H1 (cell line): ENCODE measurements around the gene PI4KA. TPM values are rescaled to one million over a fixed set of nuclear protein-coding genes. Genes with fewer than 3 reads are reported as not detected.

Source experiments
- CTCF ChIA-PET: fragments of 300-600 bp; sonication (Branson Sonifier 250); formaldehyde crosslinking; loops from one replicate; lab custom pipeline; 2021; ENCODE audit not compliant: partially characterized antibody; lab: Charles Lee
- POLR2A ChIA-PET: fragments of 300-600 bp; sonication (Branson Sonifier 250); formaldehyde crosslinking; loops from one replicate; lab custom pipeline; 2021; ENCODE audit warnings: inconsistent platforms; ENCODE audit not compliant: partially characterized antibody; lab: Charles Lee
- DNase-seq, 2 experiments: peaks; one replicate each; pipeline versions ENCODE4 v3.0.0 to v3.0.0-alpha.2; 2010 to 2022; ENCODE audit warnings: low spot score in 2 of 2, low read depth in 1 of 2, mixed read lengths in 1 of 2
- FAIRE-seq: peaks from 2 replicates; lab custom pipeline; 2011; peaks lifted over from hg19 to GRCh38; lab: Jason Lieb, UNC
- H2AFZ ChIP-seq: 2 replicates; pipeline ENCODE4 v1.8.1; 2012; ENCODE audit warnings: low read length, inconsistent platforms
- H2AK5ac ChIP-seq: 2 replicates; pipeline ENCODE4 v1.6.1; 2013; ENCODE audit warnings: low read depth, low read length
- H2BK120ac ChIP-seq: replicated peaks from 2 replicates; pipeline ENCODE3; 2013; ENCODE audit warnings: low read depth, low read length, inconsistent platforms
- H2BK12ac ChIP-seq: 2 replicates; pipeline ENCODE4 v1.6.1; 2013; ENCODE audit warnings: low read depth, low read length
- H2BK15ac ChIP-seq: 2 replicates; pipeline ENCODE4 v1.6.1; 2013; ENCODE audit warnings: low read length
- H2BK20ac ChIP-seq: 2 replicates; pipeline ENCODE4 v1.6.1; 2013; ENCODE audit warnings: low read length
- H2BK5ac ChIP-seq: 2 replicates; pipeline ENCODE4 v1.6.1; 2013; ENCODE audit warnings: low read depth, low read length
- H3K14ac ChIP-seq: 2 replicates; pipeline ENCODE4 v1.6.1; 2013; ENCODE audit warnings: inconsistent platforms; ENCODE audit not compliant: insufficient read length
- H3K18ac ChIP-seq: 2 replicates; pipeline ENCODE4 v1.6.1; 2013; ENCODE audit warnings: low read length; ENCODE audit errors: extremely low read depth
- H3K23ac ChIP-seq: 2 replicates; pipeline ENCODE4 v1.6.1; 2013; ENCODE audit warnings: inconsistent platforms; ENCODE audit not compliant: insufficient read length
- H3K23me2 ChIP-seq: 2 replicates; pipeline ENCODE4 v1.6.1; 2013; ENCODE audit warnings: low read depth, low read length
- H3K27ac ChIP-seq: 2 replicates; pipeline ENCODE4 v1.6.1; 2011; ENCODE audit warnings: low read depth, low read length, inconsistent platforms
- H3K27me3 ChIP-seq, 4 experiments: replicated peaks in 1 of 4; 1 replicate in 1 of 4; 2 replicates in 3 of 4; pipeline versions ENCODE4 v1.6.1 to v1.8.1; 2011 to 2013; ENCODE audit warnings: low read length in 3 of 4, mild to moderate bottlenecking in 3 of 4, inconsistent platforms in 2 of 4, mixed read lengths in 2 of 4, moderate library complexity in 1 of 4; ENCODE audit not compliant: control insufficient read depth in 3 of 4, insufficient read depth in 3 of 4; ENCODE audit errors: extremely low read depth in 1 of 4
- H3K36me3 ChIP-seq, 4 experiments: 2 replicates each; pipeline versions ENCODE4 v1.6.1 to v1.8.1; 2011 to 2013; ENCODE audit warnings: mild to moderate bottlenecking in 4 of 4, low read length in 3 of 4, moderate library complexity in 2 of 4, control low read depth in 1 of 4, inconsistent platforms in 1 of 4; ENCODE audit not compliant: insufficient read depth in 4 of 4, control insufficient read depth in 2 of 4
- H3K4ac ChIP-seq: replicated peaks from 2 replicates; pipeline ENCODE3; 2013; ENCODE audit warnings: low read length, low read depth, mixed read lengths, inconsistent platforms; ENCODE audit not compliant: insufficient read length
- H3K4me1 ChIP-seq, 4 experiments: replicated peaks in 1 of 4; 1 replicate in 1 of 4; 2 replicates in 3 of 4; pipeline versions ENCODE4 v1.6.1 to v1.8.1; 2011 to 2013; ENCODE audit warnings: low read length in 3 of 4, inconsistent platforms in 2 of 4, mixed read lengths in 1 of 4; ENCODE audit not compliant: insufficient read depth in 4 of 4, control insufficient read depth in 3 of 4
- H3K4me2 ChIP-seq, 2 experiments: 2 replicates each; pipeline versions ENCODE4 v1.6.1 to v1.8.1; 2011 to 2013; ENCODE audit warnings: low read depth in 2 of 2, low read length in 2 of 2, control low read depth in 1 of 2, inconsistent platforms in 1 of 2, mild to moderate bottlenecking in 1 of 2; ENCODE audit not compliant: insufficient read depth in 1 of 2
- H3K4me3 ChIP-seq, 4 experiments: fragments of 200-600, 300-600 bp in 1 of 4; sonication (generic), shearing (Covaris generic), sonication (Bioruptor Twin) in 1 of 4; 2 replicates each; pipeline versions ENCODE4 v1.5.1 to v1.8.1; 2011 to 2016; ENCODE audit warnings: low read length in 4 of 4, low read depth in 3 of 4, control low read depth in 2 of 4, inconsistent platforms in 2 of 4, mild to moderate bottlenecking in 2 of 4, mixed read lengths in 1 of 4, moderate library complexity in 1 of 4; ENCODE audit not compliant: insufficient read depth in 2 of 4; ENCODE audit errors: extremely low read depth in 1 of 4
- H3K56ac ChIP-seq: replicated peaks from 2 replicates; pipeline ENCODE3; 2013; ENCODE audit warnings: low read depth, mild to moderate bottlenecking, mixed read lengths, low read length, inconsistent platforms; ENCODE audit not compliant: insufficient read length
- H3K79me1 ChIP-seq: 2 replicates; pipeline ENCODE4 v1.6.1; 2013; ENCODE audit warnings: low read depth, low read length, control low read depth
- H3K79me2 ChIP-seq, 2 experiments: 2 replicates each; pipeline versions ENCODE4 v1.6.1 to v1.8.1; 2012 to 2013; ENCODE audit warnings: low read length in 2 of 2, mild to moderate bottlenecking in 2 of 2, inconsistent platforms in 1 of 2; ENCODE audit not compliant: insufficient read depth in 2 of 2, control insufficient read depth in 1 of 2
- H3K9ac ChIP-seq, 4 experiments: replicated peaks in 1 of 4; 1 replicate in 1 of 4; 2 replicates in 3 of 4; pipeline versions ENCODE4 v1.6.1 to v1.8.1; 2011 to 2013; ENCODE audit warnings: low read depth in 3 of 4, low read length in 3 of 4, control low read depth in 2 of 4, mild to moderate bottlenecking in 2 of 4, moderate library complexity in 2 of 4, inconsistent platforms in 1 of 4; ENCODE audit errors: extremely low read depth in 1 of 4
- H3K9me3 ChIP-seq, 2 experiments: 2 replicates each; pipeline versions ENCODE4 v1.6.1 to v1.8.1; 2012 to 2013; ENCODE audit warnings: mild to moderate bottlenecking in 2 of 2, moderate library complexity in 2 of 2, control low read depth in 1 of 2, inconsistent platforms in 1 of 2, low read depth in 1 of 2, low read length in 1 of 2, mixed read lengths in 1 of 2; ENCODE audit not compliant: insufficient read depth in 2 of 2
- H4K20me1 ChIP-seq, 2 experiments: replicated peaks in 1 of 2; 2 replicates each; pipeline versions ENCODE3 to v1.8.1; 2011 to 2013; ENCODE audit warnings: inconsistent platforms in 2 of 2, low read length in 2 of 2, mild to moderate bottlenecking in 1 of 2; ENCODE audit not compliant: insufficient read depth in 2 of 2, control insufficient read depth in 1 of 2
- H4K5ac ChIP-seq: 2 replicates; pipeline ENCODE4 v1.6.1; 2013; ENCODE audit warnings: low read length, low read depth, mixed read lengths, inconsistent platforms; ENCODE audit not compliant: insufficient read length
- H4K8ac ChIP-seq: 2 replicates; pipeline ENCODE4 v1.8.0; 2013; ENCODE audit warnings: mild to moderate bottlenecking, moderate library complexity, low read length, inconsistent platforms; ENCODE audit not compliant: insufficient read depth; ENCODE audit errors: extremely low read depth
- H4K91ac ChIP-seq: replicated peaks from 2 replicates; pipeline ENCODE3; 2013; ENCODE audit warnings: low read length, mixed read lengths, inconsistent platforms; ENCODE audit not compliant: insufficient read length
- CEBPB ChIP-seq: IDR thresholded peaks from 2 replicates; pipeline ENCODE4 v1.6.1; 2012; ENCODE audit warnings: low read depth, low read length
- CHD1 ChIP-seq: IDR thresholded peaks from 2 replicates; pipeline ENCODE4 v1.6.1; 2012; ENCODE audit warnings: low read depth, low read length, improper control_type of control experiment
- CTBP2 ChIP-seq: IDR thresholded peaks from 2 replicates; pipeline ENCODE4 v1.7.0; 2011; ENCODE audit warnings: borderline replicate concordance, mild to moderate bottlenecking, moderate library complexity, mixed read lengths, low read length; ENCODE audit not compliant: insufficient read depth, insufficient read length
- EP300 ChIP-seq, 2 experiments: IDR thresholded peaks; 1 replicate in 1 of 2; 2 replicates in 1 of 2; pipeline ENCODE4 v1.6.1; 2011 to 2012; ENCODE audit warnings: low read depth in 2 of 2, low read length in 2 of 2, mild to moderate bottlenecking in 2 of 2, borderline replicate concordance in 1 of 2, inconsistent platforms in 1 of 2, moderate library complexity in 1 of 2
- FOSL1 ChIP-seq: IDR thresholded peaks from 2 replicates; pipeline ENCODE4 v1.6.1; 2011; ENCODE audit warnings: mild to moderate bottlenecking, low read depth, low read length, moderate library complexity; ENCODE audit not compliant: insufficient read depth
- RBBP5 ChIP-seq: IDR thresholded peaks from 2 replicates; pipeline ENCODE4 v1.7.1; 2012; ENCODE audit warnings: low read depth, mild to moderate bottlenecking, inconsistent platforms, low read length, moderate library complexity, borderline replicate concordance
- RFX5 ChIP-seq: IDR thresholded peaks from 2 replicates; pipeline ENCODE4 v1.6.1; 2011; ENCODE audit warnings: low read depth, low read length, improper control_type of control experiment, borderline replicate concordance
- SP4 ChIP-seq: IDR thresholded peaks from 2 replicates; pipeline ENCODE4 v1.6.1; 2012; ENCODE audit warnings: low read length, inconsistent platforms
- WGBS, 2 experiments: shearing (Covaris generic) in 1 of 2; methylation state at CpG; one replicate each; pipeline versions ENCODE4 v1.1.6 to v1.1.7; 2013 to 2015; ENCODE audit warnings: low lambda C conversion rate in 2 of 2, mixed read lengths in 2 of 2, inconsistent platforms in 1 of 2, low coverage in 1 of 2, missing lambda C conversion rate in 1 of 2; ENCODE audit not compliant: insufficient replicate concordance in 2 of 2, insufficient coverage in 1 of 2, insufficient read length in 1 of 2; ENCODE audit errors: extremely low coverage in 1 of 2, missing lambda C conversion rate in 1 of 2; 5-methylcytosine and 5-hydroxymethylcytosine counted together
- polyA plus RNA-seq, 7 experiments: library from polyadenylated mRNA; depleted of rRNA in 3 of 7; stranded (reverse) in 5 of 7; unstranded in 2 of 7; fragments of >200 nt in 5 of 7; fragments of 200-250 nt in 2 of 7; gene quantifications; 1 replicate in 5 of 7; 2 replicates in 1 of 7; 4 replicates in 1 of 7; pipeline versions ENCODE4 v1.2.1 to v1.2.3, GENCODE V29; 2011 to 2013; ENCODE audit warnings: missing spikeins in 2 of 7, mixed read lengths in 2 of 7
- total RNA-seq: library from RNA; stranded (reverse); fragmentation: NEBNext Ultra II Directional; extraction: Animal tissue kit (Norgen Biotek cat#: 25700); gene quantifications from 2 replicates; pipeline ENCODE4 v1.2.1, GENCODE V29; 2021
- TF ChIP-seq, protein P1 (sequence below): IDR thresholded peaks from 2 replicates; pipeline ENCODE4 v1.6.1; 2012; ENCODE audit warnings: low read length, inconsistent platforms

Gene PI4KA
- total and polyA plus RNA-seq, 2 of the 8 experiments (the other 6 are each of a cell fraction or from before 2014, with no cell fraction given): 22.5 to 37.7 TPM

DNA sequence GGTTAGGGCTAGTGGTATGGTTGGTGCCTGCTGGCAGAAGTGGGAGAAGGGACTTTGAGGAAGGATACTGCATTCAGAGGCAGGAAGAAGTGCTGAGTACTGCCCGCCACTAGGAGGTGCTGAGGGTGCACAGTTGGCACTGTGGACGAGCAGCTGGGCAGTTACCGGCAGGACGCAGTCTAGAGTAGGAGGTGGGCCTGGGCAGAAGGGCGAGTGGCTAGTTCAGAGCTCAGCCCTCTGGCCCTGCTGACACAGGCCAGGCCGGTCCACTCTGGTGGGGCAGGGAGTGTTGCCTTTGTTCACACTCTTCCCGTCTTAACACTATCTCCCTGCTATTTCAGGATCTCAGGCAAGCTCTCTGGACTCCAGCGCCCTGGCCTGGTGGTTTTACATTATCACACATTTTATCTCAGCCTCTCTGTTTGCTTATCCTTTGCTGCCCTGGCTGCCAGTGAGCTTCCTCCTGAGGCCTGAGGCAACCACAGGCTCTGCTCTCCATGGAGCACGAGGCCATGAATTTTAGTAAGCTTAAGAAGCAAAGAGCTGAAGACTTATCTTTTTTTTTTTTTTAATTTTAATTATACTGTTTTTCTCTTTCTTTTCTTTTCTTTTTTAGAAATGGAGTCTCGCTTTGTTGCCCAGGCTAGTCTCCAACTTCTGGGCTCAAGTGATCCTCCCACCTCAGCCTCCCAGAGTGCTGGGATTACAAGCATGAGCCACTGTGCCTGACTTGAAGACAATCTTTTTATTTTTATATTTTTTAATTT is 27.1 kb upstream of the PI4KA start:
- Histone ChIP-seq H3K56ac (no peak overlapping the region), H3K36me3 (peaks cover 2 to 8% (median 4%) of the 10 kb centered on the region in 4 experiments; a peak in 5 of 8 replicates), H3K14ac (no peak overlapping the region), H2BK20ac (no peak overlapping the region), H3K27ac (no peak overlapping the region), H2AFZ (0 out of 2 replicates have a peak overlapping the region, but pooled peaks have one; percentile 78), H3K9me3 (no peaks in the 10 kb centered on the region), H3K23me2 (no peaks in the 10 kb centered on the region), H3K23ac (no peak overlapping the region), H2BK12ac (no peak overlapping the region), H2BK15ac (no peak overlapping the region), H3K4me2 (peak overlapping the region in 1 of 2 experiments; percentile 49; a peak in 1 of 4 replicates), H2BK5ac (no peak overlapping the region), H3K4ac (no peak overlapping the region), H2BK120ac (no peak overlapping the region), H3K9ac (no peak overlapping the region), H3K27me3 (no peaks in the 10 kb centered on the region), H3K4me1 (peaks cover 0 to 2% (median 0%) of the 10 kb centered on the region in 4 experiments; a peak in 1 of 7 replicates), H4K91ac (no peak overlapping the region), H4K20me1 (no peaks in the 10 kb centered on the region), H3K4me3 (no peak overlapping the region), H4K8ac (peak overlapping the region; percentile 73; the same call in 1 of the 2 replicates), H3K79me1 (no peaks in the 10 kb centered on the region), H3K18ac (peak overlapping the region; percentile 42; the same call in 1 of the 2 replicates), H3K79me2 (no peaks in the 10 kb centered on the region), H2AK5ac (no peak overlapping the region), H4K5ac (no peak overlapping the region)
- POLR2A ChIA-PET: interaction anchor here (0.8 to 1.0 kb wide), 2 partner anchors 29 to 115 kb away, joined by 3 to 4 read pairs; no protein-coding TSS in a partner anchor
- CTCF ChIA-PET: interaction anchor here (0.6 to 3.3 kb wide), 57 partner anchors 9 to 217 kb away, joined by 3 to 22 read pairs (median 4); partner anchors contain the start of genes AIFM3, LRRC74B and LZTR1
- FAIRE-seq (peak; percentile 65), DNase-seq (peak; percentile 69 to 90)
- WGBS, 2 experiments: 43% methylated on average over 10 of the region's 10 CpGs; no CpG with 5 or more reads in 1 of the 2 experiments
- TF ChIP-seq RBBP5 (no peak), RFX5 (no peak), CEBPB (no peak), EP300 (IDR thresholded peaks at IDR 0.05; ENCODE audit: borderline replicate concordance in 1 of 2, low read depth in 2 of 2, low read length in 2 of 2) (no peak), CHD1 (no peak), SP4 (no peak), FOSL1 (no peak), CTBP2 (no peak)
- TF ChIP-seq, protein P1, sequence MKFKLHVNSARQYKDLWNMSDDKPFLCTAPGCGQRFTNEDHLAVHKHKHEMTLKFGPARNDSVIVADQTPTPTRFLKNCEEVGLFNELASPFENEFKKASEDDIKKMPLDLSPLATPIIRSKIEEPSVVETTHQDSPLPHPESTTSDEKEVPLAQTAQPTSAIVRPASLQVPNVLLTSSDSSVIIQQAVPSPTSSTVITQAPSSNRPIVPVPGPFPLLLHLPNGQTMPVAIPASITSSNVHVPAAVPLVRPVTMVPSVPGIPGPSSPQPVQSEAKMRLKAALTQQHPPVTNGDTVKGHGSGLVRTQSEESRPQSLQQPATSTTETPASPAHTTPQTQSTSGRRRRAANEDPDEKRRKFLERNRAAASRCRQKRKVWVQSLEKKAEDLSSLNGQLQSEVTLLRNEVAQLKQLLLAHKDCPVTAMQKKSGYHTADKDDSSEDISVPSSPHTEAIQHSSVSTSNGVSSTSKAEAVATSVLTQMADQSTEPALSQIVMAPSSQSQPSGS: no peak
